GM19397 (cell line): ENCODE measurements around the gene APMAP.

Experiments
- ATAC-seq: cut with Tn5 transposase; IDR thresholded peaks from one replicate; pipeline ENCODE4 v1.9.1; 2021; ENCODE audit warnings: mild to moderate bottlenecking, moderate library complexity; ENCODE audit not compliant: unreplicated experiment

APMAP gene

DNA sequence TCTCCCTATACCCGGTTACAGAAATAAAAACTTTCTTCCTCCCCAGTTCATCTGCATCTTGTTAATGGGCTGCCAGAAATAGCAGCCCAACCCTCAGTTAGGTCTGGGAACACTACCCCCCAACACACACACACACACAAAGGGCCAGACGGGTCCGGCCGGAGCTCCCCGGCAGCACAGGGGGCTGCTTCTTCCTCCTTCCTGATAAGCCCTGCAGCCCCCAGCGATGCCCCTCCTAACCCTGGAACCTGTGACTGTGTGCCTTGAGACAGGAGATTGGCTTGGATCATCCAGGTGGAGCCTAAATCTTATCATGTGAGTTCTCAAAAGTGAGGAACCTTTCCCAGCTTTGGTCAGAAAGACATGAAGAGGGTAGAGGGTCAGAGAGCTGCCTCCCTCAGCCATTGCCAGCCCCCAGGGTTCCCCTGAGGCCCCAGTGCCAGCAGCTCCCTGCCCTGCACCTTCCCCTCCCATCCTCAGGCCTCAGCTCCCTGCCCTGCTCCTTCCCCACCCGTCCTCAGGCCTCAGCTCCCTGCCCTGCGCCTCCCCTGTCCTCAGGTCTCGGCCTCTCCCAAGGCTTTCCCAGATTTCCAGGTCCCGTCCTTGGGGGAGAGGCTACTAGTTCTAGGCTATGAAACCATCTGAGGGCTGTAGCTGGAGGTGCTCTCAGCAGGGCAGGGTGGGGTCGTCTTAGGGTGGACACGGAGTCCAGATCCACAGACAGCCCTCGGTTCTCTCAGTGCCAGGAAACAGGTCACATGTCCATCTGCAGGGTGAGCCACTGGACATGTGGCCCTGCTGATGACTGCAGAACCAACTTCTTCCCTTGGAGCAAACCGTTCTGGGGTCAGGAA lies 77.9 kb downstream of the APMAP start:
- no peak for ATAC-seq

DNA sequence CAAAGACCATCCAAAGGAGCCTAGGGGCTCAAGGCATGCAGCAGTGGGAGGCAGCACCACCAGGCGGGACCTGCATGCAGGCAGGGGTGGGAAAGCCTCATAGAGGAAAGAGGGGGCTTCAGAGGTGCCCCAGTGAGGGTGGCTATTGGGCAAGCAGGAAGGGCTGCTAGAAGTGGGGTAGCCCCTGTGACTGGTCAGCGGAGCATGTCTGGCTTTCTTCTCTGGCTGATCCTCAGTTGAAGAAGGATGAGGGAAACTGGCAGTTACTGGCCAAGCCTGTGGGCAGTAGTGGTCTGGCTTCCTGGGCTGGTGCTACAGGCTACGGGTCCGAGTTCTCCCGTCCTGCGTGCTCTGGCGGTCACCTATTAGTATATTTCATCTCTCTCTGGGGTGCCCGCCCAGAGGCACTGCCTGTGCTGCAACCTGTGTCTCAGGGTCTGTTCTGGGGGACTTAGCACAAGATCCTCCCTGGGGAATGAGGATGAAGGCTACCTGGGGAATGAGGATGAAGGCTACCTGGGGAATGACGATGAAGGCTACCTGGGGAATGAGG lies 79.4 kb downstream of the APMAP start:
- ATAC-seq = no peak
